Immature natural killer cell (primary cell): ENCODE measurements around the gene IQSEC2. TPM values are rescaled to one million over a fixed set of nuclear protein-coding genes. Genes with fewer than 3 reads are reported as not detected.

Source experiments
- DNase-seq, 3 donors: peaks; one replicate each; pipeline ENCODE4 v3.0.0; 2022; ENCODE audit warnings: mixed read lengths in 1 of 3
- H3K27ac Mint-ChIP-seq, 6 donors: one replicate each; pipeline ENCODE4 v1.8.0; 2020; ENCODE audit warnings: mixed read lengths in 6 of 6, mild to moderate bottlenecking in 5 of 6, inconsistent platforms in 4 of 6, moderate library complexity in 3 of 6
- H3K27me3 Mint-ChIP-seq, 3 donors: one replicate each; pipeline ENCODE4 v1.8.0; 2020 to 2021; ENCODE audit warnings: low read depth in 3 of 3, mild to moderate bottlenecking in 3 of 3, mixed read lengths in 3 of 3, moderate library complexity in 3 of 3, inconsistent platforms in 1 of 3
- H3K36me3 Mint-ChIP-seq, 3 donors: one replicate each; pipeline ENCODE4 v1.8.0; 2020; ENCODE audit warnings: mixed read lengths in 3 of 3, inconsistent platforms in 2 of 3, mild to moderate bottlenecking in 2 of 3
- H3K4me1 Mint-ChIP-seq, 2 donors: one replicate each; pipeline ENCODE4 v1.8.0; 2020; ENCODE audit warnings: inconsistent platforms in 2 of 2, mild to moderate bottlenecking in 2 of 2, mixed read lengths in 2 of 2, moderate library complexity in 1 of 2
- H3K4me3 Mint-ChIP-seq, 5 donors: one replicate each; pipeline ENCODE4 v1.8.0; 2020; ENCODE audit warnings: mild to moderate bottlenecking in 5 of 5, mixed read lengths in 5 of 5, inconsistent platforms in 3 of 5, moderate library complexity in 3 of 5
- H3K9me3 Mint-ChIP-seq, 6 donors: one replicate each; pipeline ENCODE4 v1.8.0; 2020; ENCODE audit warnings: mild to moderate bottlenecking in 6 of 6, mixed read lengths in 6 of 6, inconsistent platforms in 4 of 6, moderate library complexity in 3 of 6
- polyA plus RNA-seq, 3 donors: library from polyadenylated mRNA; unstranded; fragments of 300-500 nt; fragmentation: Illumina TruSeq; gene quantifications; one replicate each; pipeline ENCODE4 v1.2.3, GENCODE V29; 2021

The IQSEC2 gene
- polyA plus RNA-seq, 3 donors from 2014 or later = 0.08 to 1.7 (median 0.21) TPM

DNA sequence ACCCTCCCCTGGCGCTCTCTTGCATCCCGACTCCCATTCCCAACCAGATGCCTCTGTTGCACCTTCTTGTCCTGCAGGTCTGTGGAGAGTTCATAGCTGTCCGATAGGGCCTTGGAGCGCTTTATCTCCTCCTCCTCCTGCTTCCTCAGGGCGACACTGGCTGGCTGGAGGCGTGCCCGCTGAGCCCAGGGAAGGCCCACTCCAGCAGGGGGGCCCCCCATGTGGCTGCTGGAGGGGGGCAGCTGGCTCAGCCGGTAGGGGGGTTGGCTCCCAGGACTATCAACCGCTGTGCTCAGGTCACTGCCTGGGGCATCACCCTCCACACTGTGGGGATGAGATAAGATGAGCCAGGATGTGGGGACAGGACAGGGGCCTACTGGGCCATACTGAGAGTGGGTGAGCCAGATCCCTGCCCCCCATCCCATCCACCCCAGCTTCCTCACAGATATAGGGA lies 25.6 kb downstream of the IQSEC2 start:
- Mint-ChIP-seq H3K27ac (no peak overlapping the region), H3K4me3 (no peak overlapping the region), H3K27me3 (peaks cover 0 to 9% (median 2%) of the 10 kb centered on the region in 3 donors), H3K9me3 (no peaks in the 10 kb centered on the region), H3K4me1 (no peaks in the 10 kb centered on the region), H3K36me3 (no peaks in the 10 kb centered on the region)
- no peak for DNase-seq

DNA sequence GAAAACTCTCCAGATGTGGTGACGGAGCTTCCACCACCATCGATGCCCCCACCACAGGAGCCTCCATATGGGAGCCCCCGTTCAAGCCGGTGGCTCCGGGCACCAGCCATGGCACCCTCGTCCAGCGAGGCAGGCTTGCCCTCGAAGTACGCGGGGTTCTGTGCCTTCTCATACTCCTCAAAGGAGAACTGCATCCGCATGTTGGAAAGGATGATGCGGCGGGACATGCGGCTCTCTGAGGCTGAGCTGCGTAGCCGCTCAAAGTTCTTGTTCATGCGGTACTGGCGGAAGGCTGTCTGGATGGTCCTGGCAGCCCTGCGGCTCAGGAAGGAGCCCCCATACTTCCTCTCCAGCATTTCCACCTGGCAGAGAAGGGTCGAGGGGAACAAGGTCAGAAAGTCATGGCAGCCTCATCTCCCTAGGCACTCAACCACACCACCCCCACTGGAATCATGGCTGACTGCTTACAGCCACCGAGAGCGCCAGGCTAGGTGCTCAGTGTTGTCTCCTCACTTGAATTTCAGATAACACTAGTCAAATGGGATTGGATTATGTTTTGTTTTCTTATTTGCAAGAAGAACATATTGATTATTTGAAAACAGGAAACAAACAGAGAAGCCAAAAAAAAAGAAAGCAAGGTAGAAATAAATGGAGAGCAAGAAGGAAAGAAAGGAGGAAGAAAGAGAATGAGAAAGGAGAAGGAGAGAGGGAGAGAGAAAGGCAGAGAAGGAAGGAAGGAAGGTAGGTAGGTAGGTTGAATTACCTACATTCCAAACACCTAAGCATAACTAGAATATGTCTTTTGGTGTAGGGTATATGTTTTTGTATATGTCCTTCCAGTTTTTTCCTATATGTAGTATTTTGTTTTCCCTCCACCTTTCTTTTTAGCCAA lies 26.6 kb downstream of the IQSEC2 start:
- Mint-ChIP-seq H3K27ac (no peak overlapping the region), H3K9me3 (no peaks in the 10 kb centered on the region), H3K27me3 (peaks cover 0 to 7% (median 2%) of the 10 kb centered on the region in 3 donors), H3K4me3 (no peak overlapping the region), H3K36me3 (no peaks in the 10 kb centered on the region), H3K4me1 (no peaks in the 10 kb centered on the region)
- no peak for DNase-seq

- Mint-ChIP-seq H3K4me3 (no peak overlapping the region), H3K27ac (no peak overlapping the region), H3K9me3 (no peaks in the 10 kb centered on the region), H3K27me3 (peaks cover 2 to 9% (median 2%) of the 10 kb centered on the region in 3 donors), H3K36me3 (no peaks in the 10 kb centered on the region), H3K4me1 (no peaks in the 10 kb centered on the region)
- DNase-seq = no peak
These were observed 27.9 kb downstream of the IQSEC2 start for GRCh38 chrX:53253293-53254020.

DNA sequence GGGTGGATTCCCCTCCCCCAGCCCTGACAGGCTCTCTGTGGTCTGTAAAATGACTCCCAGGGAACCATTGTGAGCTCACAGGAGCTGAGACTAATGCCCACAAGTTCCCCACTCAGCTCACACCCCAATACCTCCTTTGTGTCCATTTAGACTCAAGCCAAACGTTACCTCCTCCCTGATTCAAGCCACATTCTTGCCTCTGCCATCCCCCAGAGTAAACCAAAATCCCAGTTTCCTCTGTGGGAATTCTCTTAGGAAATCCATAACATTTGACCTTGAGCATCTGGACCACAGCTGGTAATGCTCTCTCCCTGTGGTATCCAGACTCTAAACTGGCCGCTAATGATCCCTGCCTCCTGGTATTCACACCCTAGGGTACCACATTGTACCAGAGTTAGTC lies 30.1 kb downstream of the IQSEC2 start:
- DNase-seq = no peak
- H3K4me3 Mint-ChIP-seq = no peak overlapping the region
- no peak overlapping the region for H3K27ac Mint-ChIP-seq
- peaks cover 2 to 6% (median 3%) of the 10 kb centered on the region in 3 donors for H3K27me3 Mint-ChIP-seq
- no peaks in the 10 kb centered on the region for H3K9me3 Mint-ChIP-seq
- no peaks in the 10 kb centered on the region for H3K36me3 Mint-ChIP-seq
- H3K4me1 Mint-ChIP-seq = no peaks in the 10 kb centered on the region

DNA sequence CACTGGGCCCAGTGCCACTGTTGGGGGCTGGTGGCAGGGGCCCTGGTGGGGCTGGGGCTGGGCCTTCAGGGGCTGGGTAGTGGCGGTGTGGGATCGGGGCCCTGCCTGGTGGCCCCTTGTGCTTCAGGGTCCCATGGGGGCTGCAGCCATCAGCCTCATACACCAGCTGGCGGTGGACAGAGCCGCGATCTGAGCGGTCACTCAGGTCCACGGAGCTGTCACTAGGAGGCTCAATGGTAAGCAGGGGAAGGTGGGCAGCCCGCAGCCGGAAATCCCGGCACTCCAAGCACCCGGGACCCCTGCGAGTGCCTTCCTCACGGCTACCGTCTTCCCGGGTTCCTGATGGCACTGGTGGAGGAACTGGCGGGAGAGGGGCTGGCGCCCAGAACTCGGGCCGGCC lies 30.8 kb downstream of the IQSEC2 start:
- Mint-ChIP-seq H3K9me3 (no peaks in the 10 kb centered on the region), H3K27me3 (peaks cover 2 to 8% (median 4%) of the 10 kb centered on the region in 3 donors), H3K4me3 (no peak overlapping the region), H3K27ac (no peak overlapping the region), H3K4me1 (no peaks in the 10 kb centered on the region), H3K36me3 (no peaks in the 10 kb centered on the region)
- DNase-seq = no peak

DNA sequence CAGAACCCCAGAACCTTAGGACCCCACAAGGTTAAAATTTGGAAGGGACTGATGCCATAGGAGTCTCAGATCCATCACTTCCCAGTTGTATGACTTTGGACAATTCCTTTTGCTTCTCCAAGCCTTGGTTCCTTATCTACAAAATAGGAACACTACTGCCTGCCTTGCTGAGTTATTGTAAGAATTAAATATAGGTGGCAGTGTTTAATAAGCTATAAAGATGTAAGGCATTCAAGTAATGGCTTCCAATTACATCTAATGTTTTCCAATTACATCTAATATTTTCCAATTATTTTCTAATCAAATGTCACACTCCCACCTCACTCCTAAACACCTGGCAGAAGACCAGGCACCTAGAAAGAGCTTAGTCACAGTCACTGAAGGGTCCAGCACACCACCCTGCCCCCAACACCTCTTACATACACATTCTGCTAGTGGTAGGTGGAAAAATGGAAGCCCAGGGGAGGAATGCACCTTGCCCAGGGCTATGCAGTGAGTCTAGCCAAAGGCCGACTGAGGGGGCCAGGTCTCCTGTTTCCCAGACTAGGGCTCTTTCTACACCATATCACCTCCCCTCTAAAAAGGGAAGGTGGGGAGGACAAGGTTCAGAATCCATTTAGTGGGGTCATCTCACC lies 31.9 kb downstream of the IQSEC2 start:
- Mint-ChIP-seq H3K9me3 (no peaks in the 10 kb centered on the region), H3K27me3 (peaks cover 3 to 8% (median 3%) of the 10 kb centered on the region in 3 donors), H3K4me1 (no peaks in the 10 kb centered on the region), H3K27ac (no peak overlapping the region), H3K4me3 (no peak overlapping the region), H3K36me3 (no peaks in the 10 kb centered on the region)
- DNase-seq = no peak

DNA sequence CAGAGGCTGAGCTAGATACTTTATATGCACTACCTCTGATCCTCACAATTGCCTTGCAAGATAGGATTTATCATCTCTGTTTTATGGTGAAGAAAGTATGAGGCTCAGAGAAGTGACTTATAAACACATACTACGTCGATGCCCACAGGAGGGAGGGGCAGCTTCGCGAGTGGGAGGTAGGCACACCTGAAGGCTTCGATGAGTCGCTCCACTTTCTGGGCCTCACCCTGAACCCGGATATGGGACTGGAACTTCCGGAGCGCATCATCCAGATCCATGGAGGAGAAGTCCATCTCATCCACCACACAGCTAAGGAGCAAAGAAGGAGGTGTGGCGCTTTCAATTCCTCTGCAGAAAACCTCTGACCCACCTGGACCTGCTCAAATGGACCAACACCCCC lies 33.5 kb downstream of the IQSEC2 start:
- H3K27ac Mint-ChIP-seq = no peak overlapping the region
- H3K27me3 Mint-ChIP-seq = peaks cover 3 to 6% (median 6%) of the 10 kb centered on the region in 3 donors
- no peak for DNase-seq
- H3K4me1 Mint-ChIP-seq = no peaks in the 10 kb centered on the region
- H3K36me3 Mint-ChIP-seq = no peaks in the 10 kb centered on the region
- H3K9me3 Mint-ChIP-seq = no peaks in the 10 kb centered on the region
- H3K4me3 Mint-ChIP-seq = no peak overlapping the region

DNA sequence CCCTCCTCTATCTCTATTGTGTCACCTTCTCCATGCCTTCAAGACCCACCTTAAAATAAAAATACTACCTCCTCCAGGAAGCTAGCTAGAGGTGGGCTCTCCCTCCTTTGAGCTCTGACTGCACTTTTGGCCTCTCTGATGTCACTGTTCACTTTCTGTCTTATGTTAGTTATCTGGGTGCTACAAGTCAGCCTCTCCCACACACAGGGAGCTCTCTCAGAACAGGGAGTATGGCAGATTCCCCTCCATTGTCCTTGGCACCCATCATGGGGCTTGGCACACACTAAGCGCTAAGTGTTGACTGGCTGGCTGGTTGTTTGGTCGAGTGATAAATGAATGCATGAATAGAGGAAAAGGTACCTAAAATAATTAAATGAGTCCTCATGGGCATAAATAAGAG lies 35.2 kb downstream of the IQSEC2 start:
- H3K27me3 Mint-ChIP-seq = peaks cover 5 to 6% (median 6%) of the 10 kb centered on the region in 3 donors
- H3K9me3 Mint-ChIP-seq = no peaks in the 10 kb centered on the region
- DNase-seq = no peak
- H3K4me1 Mint-ChIP-seq = peaks cover 7% of the 10 kb centered on the region in 2 donors
- H3K27ac Mint-ChIP-seq = no peak overlapping the region
- no peak overlapping the region for H3K4me3 Mint-ChIP-seq
- no peaks in the 10 kb centered on the region for H3K36me3 Mint-ChIP-seq

- peaks cover 7 to 8% of the 10 kb centered on the region in 2 donors for H3K4me1 Mint-ChIP-seq
- no peaks in the 10 kb centered on the region for H3K9me3 Mint-ChIP-seq
- H3K27ac Mint-ChIP-seq = no peak overlapping the region
- no peaks in the 10 kb centered on the region for H3K36me3 Mint-ChIP-seq
- no peak overlapping the region for H3K4me3 Mint-ChIP-seq
- peaks cover 5 to 6% (median 5%) of the 10 kb centered on the region in 3 donors for H3K27me3 Mint-ChIP-seq
- DNase-seq = no peak
These were observed 36.8 kb downstream of the IQSEC2 start for GRCh38 chrX:53244610-53245009.

GRCh38 chrX:53242310-53242709 lies 39.1 kb downstream of the IQSEC2 start:
- Mint-ChIP-seq H3K9me3 (no peaks in the 10 kb centered on the region), H3K27me3 (peaks cover 4 to 7% (median 4%) of the 10 kb centered on the region in 3 donors), H3K4me1 (peaks cover 7 to 8% of the 10 kb centered on the region in 2 donors), H3K4me3 (peak overlapping the region in 1 of 5 donors; percentile 38), H3K36me3 (no peaks in the 10 kb centered on the region), H3K27ac (peak overlapping the region in 1 of 6 donors; percentile 76)
- DNase-seq = no peak

DNA sequence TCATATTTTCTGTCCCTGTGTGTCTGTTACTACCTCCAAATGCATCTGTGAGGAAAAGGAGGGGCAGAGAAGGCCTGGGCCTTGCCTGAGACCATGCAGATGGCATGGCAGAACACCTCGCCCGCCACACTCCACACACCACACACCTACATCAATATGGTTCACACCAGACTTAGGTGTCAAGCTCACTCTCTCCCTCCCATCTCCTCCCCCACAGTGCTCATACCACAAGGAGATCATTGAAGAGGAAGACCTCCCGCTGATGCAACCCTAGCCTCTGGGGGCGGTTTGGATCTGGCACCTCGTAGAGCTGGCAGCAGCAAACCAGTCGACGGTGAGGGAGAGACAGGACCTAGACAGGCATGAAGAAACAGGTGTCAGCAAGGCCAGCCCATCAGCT lies 39.8 kb downstream of the IQSEC2 start:
- Mint-ChIP-seq H3K4me1 (peaks cover 7 to 8% of the 10 kb centered on the region in 2 donors), H3K27ac (peak overlapping the region in 2 of 6 donors; percentile 64 to 87), H3K4me3 (peak overlapping the region in 1 of 5 donors; percentile 27), H3K9me3 (no peaks in the 10 kb centered on the region), H3K36me3 (no peaks in the 10 kb centered on the region), H3K27me3 (peaks cover 4 to 7% (median 5%) of the 10 kb centered on the region in 3 donors)
- peak; percentile 47 to 65 (median 59) for DNase-seq

DNA sequence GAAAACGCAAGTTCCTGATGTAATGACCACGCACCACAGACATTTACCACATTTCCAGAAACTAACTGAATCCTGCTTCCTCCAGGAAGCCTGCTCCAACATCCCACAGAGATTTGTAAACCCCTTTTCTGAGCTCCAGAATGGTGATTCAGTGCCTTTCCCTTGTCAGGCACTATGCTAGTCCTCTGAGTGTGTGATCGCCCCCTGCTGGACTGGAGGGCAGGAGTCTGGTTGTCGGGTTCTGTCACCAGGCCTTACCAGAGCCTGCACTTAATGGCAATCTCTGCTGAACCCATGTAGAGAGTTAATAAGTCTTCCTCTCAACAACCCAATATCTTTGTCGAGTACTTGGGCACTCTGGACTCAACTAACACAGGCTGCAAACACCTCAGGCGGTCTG lies 41.9 kb downstream of the IQSEC2 start:
- Mint-ChIP-seq H3K4me3 (no peak overlapping the region), H3K27me3 (peaks cover 0 to 4% (median 4%) of the 10 kb centered on the region in 3 donors), H3K4me1 (peaks cover 7 to 8% of the 10 kb centered on the region in 2 donors), H3K36me3 (no peaks in the 10 kb centered on the region), H3K9me3 (no peaks in the 10 kb centered on the region), H3K27ac (no peak overlapping the region)
- no peak for DNase-seq

DNA sequence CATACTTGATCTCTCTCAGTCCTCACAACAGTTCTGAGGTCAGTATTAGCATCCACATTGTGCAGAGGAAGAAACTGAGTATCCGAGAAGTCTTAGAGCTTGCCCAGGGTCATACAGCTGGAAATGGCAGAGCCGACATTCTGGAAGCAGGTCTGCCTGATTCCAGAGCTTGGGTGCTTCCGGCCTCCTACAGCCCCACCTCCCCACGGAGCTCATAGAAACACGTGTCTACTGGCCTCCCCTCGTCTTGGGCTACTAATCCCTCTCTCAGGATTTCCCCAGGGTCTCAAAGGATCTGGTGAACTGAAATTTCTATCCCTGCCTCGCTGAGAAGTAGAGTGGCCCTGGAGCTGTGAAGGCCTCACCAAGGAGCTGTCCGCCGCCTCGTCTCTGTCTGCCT lies 44.3 kb downstream of the IQSEC2 start:
- no peak overlapping the region for H3K27ac Mint-ChIP-seq
- H3K27me3 Mint-ChIP-seq = peaks cover 0 to 3% (median 1%) of the 10 kb centered on the region in 3 donors
- H3K4me1 Mint-ChIP-seq = peaks cover 6 to 8% of the 10 kb centered on the region in 2 donors
- no peaks in the 10 kb centered on the region for H3K36me3 Mint-ChIP-seq
- DNase-seq = no peak
- no peak overlapping the region for H3K4me3 Mint-ChIP-seq
- H3K9me3 Mint-ChIP-seq = no peaks in the 10 kb centered on the region
